SK-N-DZ (cell line): Measurements from ENCODE around the gene C1orf210. TPM values are rescaled to one million over a fixed set of nuclear protein-coding genes. Genes with fewer than 3 reads are reported as not detected.

Experiments
- DNase-seq: peaks from one replicate; pipeline ENCODE4 v3.0.0-alpha.2; 2015; ENCODE audit warnings: low spot score
- polyA plus RNA-seq, 2 experiments: library from polyadenylated mRNA; depleted of rRNA; stranded (reverse); fragments of >200 nt; gene quantifications; 2 replicates each; pipeline ENCODE4 v1.2.3, GENCODE V29; 2014

Gene C1orf210
- polyA plus RNA-seq (2014; cell fraction: cytosol; rRNA removed), result not detected in 2 replicates
- not detected in 2 replicates for polyA plus RNA-seq (2014; cell fraction: nucleus; rRNA removed)

GRCh38 chr1:43285269-43285990 is at the start of gene C1orf210:
Gene C1orf210 (minus strand): TSS chr1:43285581. CDS start chr1:43283270, 2,311 bp downstream.
- no peak for DNase-seq

GRCh38 chr1:43334453-43335205 is 49.2 kb upstream of the C1orf210 start:
- no peak for DNase-seq

DNA sequence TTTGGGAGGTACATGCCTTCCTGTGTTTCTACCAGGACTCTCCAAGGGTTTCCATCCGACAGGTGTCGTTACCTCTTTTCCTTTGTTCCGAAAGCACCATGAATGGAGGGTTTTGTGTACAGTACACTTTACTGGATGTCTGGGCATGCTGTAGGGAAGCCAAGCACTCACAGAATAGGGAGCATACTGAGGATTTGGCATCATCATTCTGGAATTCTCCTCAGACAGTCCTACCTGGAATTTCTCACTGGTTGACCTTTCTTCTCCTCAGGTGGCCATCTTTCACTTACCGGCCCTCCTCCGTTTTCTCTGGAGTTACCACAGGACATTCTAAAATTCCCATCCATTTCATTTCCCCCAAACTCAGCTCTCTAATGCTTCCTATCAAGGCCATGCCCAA is 46.3 kb upstream of the C1orf210 start:
- DNase-seq, result no peak

- no peak for DNase-seq
Observed at GRCh38 chr1:43329995-43330751, 44.8 kb upstream of the C1orf210 start.

GRCh38 chr1:43327549-43328292 is 42.3 kb upstream of the C1orf210 start:
- no peak for DNase-seq

GRCh38 chr1:43325381-43325780 is 40.0 kb upstream of the C1orf210 start:
- DNase-seq, result no peak

GRCh38 chr1:43324810-43325209 is 39.4 kb upstream of the C1orf210 start:
- DNase-seq, result no peak

DNA sequence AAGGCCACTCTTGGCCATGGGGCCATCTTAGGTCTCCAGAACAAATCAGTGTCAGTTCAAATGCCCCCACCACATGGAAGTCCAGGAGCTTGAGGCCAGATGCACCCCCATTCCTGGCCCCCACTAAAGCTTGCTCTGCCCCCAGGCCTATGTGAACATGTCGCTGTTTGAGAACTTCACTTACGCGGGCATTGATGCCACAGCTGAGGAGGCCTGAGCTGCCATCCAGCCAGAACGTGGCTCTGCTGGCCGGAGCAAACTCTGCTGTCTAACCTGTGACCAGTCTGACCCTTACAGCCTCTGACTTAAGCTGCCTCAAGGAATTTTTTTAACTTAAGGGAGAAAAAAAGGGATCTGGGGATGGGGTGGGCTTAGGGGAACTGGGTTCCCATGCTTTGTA is 37.1 kb upstream of the C1orf210 start:
- DNase-seq, result no peak

- DNase-seq, result no peak
Observed at GRCh38 chr1:43321331-43321891, 36.0 kb upstream of the C1orf210 start.

GRCh38 chr1:43319766-43320165 is 34.4 kb upstream of the C1orf210 start:
- DNase-seq, result no peak

- no peak for DNase-seq
Observed at GRCh38 chr1:43319288-43319687, 33.9 kb upstream of the C1orf210 start.

GRCh38 chr1:43318831-43319230 is 33.5 kb upstream of the C1orf210 start:
- DNase-seq, result no peak

GRCh38 chr1:43317817-43318471 is 32.6 kb upstream of the C1orf210 start:
- DNase-seq, result no peak

- no peak for DNase-seq
Observed at GRCh38 chr1:43316738-43317520, 31.5 kb upstream of the C1orf210 start.

GRCh38 chr1:43315963-43316737 is 30.8 kb upstream of the C1orf210 start:
- DNase-seq, result no peak

DNA sequence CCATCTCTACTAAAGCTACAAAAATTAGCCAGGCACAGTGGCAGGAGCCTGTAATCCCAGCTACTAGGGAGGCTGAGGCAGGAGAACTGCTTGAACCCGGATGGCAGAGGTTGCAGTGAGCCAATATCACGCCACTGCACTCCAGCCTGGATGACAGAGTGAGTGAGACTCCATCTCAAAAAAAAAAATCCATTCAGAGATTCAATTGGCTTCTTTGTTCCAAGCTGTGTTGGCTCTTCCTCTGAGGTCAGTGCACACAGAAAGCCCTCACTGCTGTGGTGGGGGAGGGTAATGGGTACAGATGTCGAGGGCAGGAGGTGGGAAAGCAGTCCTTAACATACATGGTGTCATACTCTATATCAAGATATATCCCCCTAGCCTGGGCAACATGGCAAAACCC is 30.1 kb upstream of the C1orf210 start:
- no peak for DNase-seq

GRCh38 chr1:43314233-43314632 is 28.9 kb upstream of the C1orf210 start:
- no peak for DNase-seq

- no peak for DNase-seq
Observed at GRCh38 chr1:43313771-43314170, 28.4 kb upstream of the C1orf210 start.
